PC-9 (cell line): ENCODE results near the gene HCN1. TPM values are rescaled to one million over a fixed set of nuclear protein-coding genes. Genes with fewer than 3 reads are reported as not detected.

Source experiments
- BruUV-seq: library from RNA; stranded (reverse); fragments of 400-500 nt; replicated peaks from 2 replicates; lab custom pipeline; 2021; lab: Mats Ljungman, UMichigan
- CTCF ChIA-PET: fragments of 300-600 bp; sonication (Branson Sonifier 250); formaldehyde crosslinking; loops from one replicate; lab custom pipeline; 2022; ENCODE audit warnings: antibody characterized with exemption; lab: Charles Lee
- POLR2A ChIA-PET: fragments of 300-600 bp; sonication (Branson Sonifier 250); formaldehyde crosslinking; loops from one replicate; lab custom pipeline; 2022; ENCODE audit warnings: antibody characterized with exemption; ENCODE audit not compliant: unreplicated experiment; lab: Charles Lee
- DNase-seq, 2 experiments: peaks; one replicate each; pipeline versions ENCODE4 v3.0.0 to v3.0.0-alpha.2; 2015 to 2022; ENCODE audit warnings: mixed read lengths in 1 of 2
- H2AFZ ChIP-seq: fragments of 200-600 bp; sonication (generic); 2 replicates; pipeline ENCODE4 v1.8.1; 2017; ENCODE audit warnings: antibody characterized with exemption
- H3F3A ChIP-seq: fragments of 200-600 bp; sonication (generic); 2 replicates; pipeline ENCODE4 v1.8.1; 2017; ENCODE audit warnings: antibody characterized with exemption, mild to moderate bottlenecking, low read depth; ENCODE audit not compliant: insufficient read depth
- H3K27ac ChIP-seq: fragments of 200-600 bp; sonication (generic); 2 replicates; pipeline ENCODE4 v1.6.1; 2016; ENCODE audit warnings: mixed run types
- H3K27me3 ChIP-seq: fragments of 200-600 bp; sonication (generic); 2 replicates; pipeline ENCODE4 v1.6.1; 2016; ENCODE audit warnings: low read depth, mixed run types; ENCODE audit not compliant: insufficient read depth
- H3K36me3 ChIP-seq: fragments of 200-600 bp; sonication (generic); 2 replicates; pipeline ENCODE4 v1.6.1; 2016; ENCODE audit warnings: low read depth, mixed run types
- H3K4me1 ChIP-seq: fragments of 200-600 bp; sonication (generic); replicated peaks from 2 replicates; pipeline ENCODE4 v1.6.1; 2016; ENCODE audit warnings: mixed run types; ENCODE audit not compliant: insufficient read depth
- H3K4me2 ChIP-seq: fragments of 200-600 bp; sonication (generic); 2 replicates; pipeline ENCODE4 v1.6.1; 2017; ENCODE audit warnings: mixed run types
- H3K4me3 ChIP-seq: fragments of 200-600 bp; sonication (generic); 2 replicates; pipeline ENCODE4 v1.6.1; 2016; ENCODE audit warnings: mixed run types
- H3K79me2 ChIP-seq: fragments of 200-600 bp; sonication (generic); 2 replicates; pipeline ENCODE4 v1.6.1; 2017; ENCODE audit warnings: low read depth, mixed run types
- H3K9me2 ChIP-seq: fragments of 200-600 bp; sonication (generic); 2 replicates; pipeline ENCODE4 v1.8.1; 2017; ENCODE audit warnings: mild to moderate bottlenecking; ENCODE audit not compliant: insufficient read depth
- H3K9me3 ChIP-seq: fragments of 200-600 bp; sonication (generic); 2 replicates; pipeline ENCODE4 v1.8.1; 2016; ENCODE audit warnings: low read depth; ENCODE audit not compliant: insufficient read depth
- H4K20me1 ChIP-seq: fragments of 200-600 bp; sonication (generic); 2 replicates; pipeline ENCODE4 v1.8.1; 2017; ENCODE audit not compliant: insufficient read depth
- EZH2 ChIP-seq: fragments of 200-600 bp; sonication (generic); IDR thresholded peaks from 2 replicates; pipeline ENCODE4 v1.8.0; 2017; ENCODE audit warnings: antibody characterized with exemption, low read depth
- intact Hi-C: fragments of 100-400 bp; cut with micrococcal nuclease; formaldehyde crosslinking; loops from one replicate; pipeline ENCODE4 v1.10.0; 2022; ENCODE audit not compliant: unreplicated experiment
- total RNA-seq: library from RNA; stranded (reverse); gene quantifications from 2 replicates; pipeline ENCODE4 v1.2.3, GENCODE V29; 2021
- TF ChIP-seq, protein P1 (sequence below): fragments of 200-600 bp; sonication (generic); conservative IDR thresholded peaks from 2 replicates; pipeline ENCODE4 v1.6.1; 2017; ENCODE audit warnings: mixed run types, antibody characterized with exemption, mild to moderate bottlenecking, moderate library complexity

The HCN1 gene
- total RNA-seq, 1 experiment from 2014 or later = not detected

- no peak overlapping the region for H3K27ac ChIP-seq
- no TSS peak for BruUV-seq
- ChIA-PET CTCF (no interaction called here), POLR2A (no interaction called here)
- H4K20me1 ChIP-seq = no peaks in the 10 kb centered on the region
- H3K4me1 ChIP-seq = no peaks in the 10 kb centered on the region
- no peaks in the 10 kb centered on the region for H3K79me2 ChIP-seq
- no peaks in the 10 kb centered on the region for H3K36me3 ChIP-seq
- no peaks in the 10 kb centered on the region for H3F3A ChIP-seq
- intact Hi-C loops = no loop called here
- TF ChIP-seq, protein P1, sequence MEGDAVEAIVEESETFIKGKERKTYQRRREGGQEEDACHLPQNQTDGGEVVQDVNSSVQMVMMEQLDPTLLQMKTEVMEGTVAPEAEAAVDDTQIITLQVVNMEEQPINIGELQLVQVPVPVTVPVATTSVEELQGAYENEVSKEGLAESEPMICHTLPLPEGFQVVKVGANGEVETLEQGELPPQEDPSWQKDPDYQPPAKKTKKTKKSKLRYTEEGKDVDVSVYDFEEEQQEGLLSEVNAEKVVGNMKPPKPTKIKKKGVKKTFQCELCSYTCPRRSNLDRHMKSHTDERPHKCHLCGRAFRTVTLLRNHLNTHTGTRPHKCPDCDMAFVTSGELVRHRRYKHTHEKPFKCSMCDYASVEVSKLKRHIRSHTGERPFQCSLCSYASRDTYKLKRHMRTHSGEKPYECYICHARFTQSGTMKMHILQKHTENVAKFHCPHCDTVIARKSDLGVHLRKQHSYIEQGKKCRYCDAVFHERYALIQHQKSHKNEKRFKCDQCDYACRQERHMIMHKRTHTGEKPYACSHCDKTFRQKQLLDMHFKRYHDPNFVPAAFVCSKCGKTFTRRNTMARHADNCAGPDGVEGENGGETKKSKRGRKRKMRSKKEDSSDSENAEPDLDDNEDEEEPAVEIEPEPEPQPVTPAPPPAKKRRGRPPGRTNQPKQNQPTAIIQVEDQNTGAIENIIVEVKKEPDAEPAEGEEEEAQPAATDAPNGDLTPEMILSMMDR = no peak
- TF ChIP-seq EZH2 = no peak
- H3K9me3 ChIP-seq = no peaks in the 10 kb centered on the region
- no peak for DNase-seq
- H3K4me2 ChIP-seq = no peak overlapping the region
- no peaks in the 10 kb centered on the region for H3K27me3 ChIP-seq
- H2AFZ ChIP-seq = no peak overlapping the region
- no peak overlapping the region for H3K4me3 ChIP-seq
- no peaks in the 10 kb centered on the region for H3K9me2 ChIP-seq
Measured at GRCh38 chr5:45288746-45289145, 407.4 kb downstream of the HCN1 start.

DNA sequence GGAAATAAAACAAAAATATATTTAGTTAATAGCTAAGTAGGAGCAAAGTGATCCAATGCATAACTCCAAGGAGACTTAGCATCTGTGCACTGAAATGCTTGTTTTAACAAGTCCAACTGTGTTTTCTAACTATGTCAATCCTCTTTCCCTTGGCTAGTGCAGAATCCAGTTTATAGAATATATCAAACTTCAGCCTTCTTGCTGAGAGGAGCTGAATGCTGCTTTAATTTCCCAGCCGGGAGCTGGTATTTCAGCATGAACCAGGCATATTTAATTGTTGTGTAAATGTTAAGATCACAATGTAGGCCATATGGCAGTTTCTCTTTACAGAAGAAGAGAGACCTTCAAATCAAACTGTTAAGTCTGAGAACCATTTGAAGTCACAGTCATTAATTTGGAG, 411.7 kb downstream of the HCN1 start:
- BruUV-seq = no TSS peak

GRCh38 chr5:45281081-45281480, 415.1 kb downstream of the HCN1 start:
- no peaks in the 10 kb centered on the region for H3K79me2 ChIP-seq
- H4K20me1 ChIP-seq = no peaks in the 10 kb centered on the region
- BruUV-seq = no TSS peak

More for the DNA sequence above, 411.7 kb downstream of the HCN1 start:
- TF ChIP-seq, protein P1 = no peak
- no peak for TF ChIP-seq EZH2
- Histone ChIP-seq H3K36me3 (no peaks in the 10 kb centered on the region), H3K4me3 (no peak overlapping the region), H3K27ac (no peak overlapping the region), H3K79me2 (no peaks in the 10 kb centered on the region), H3K9me3 (no peaks in the 10 kb centered on the region), H3F3A (no peaks in the 10 kb centered on the region), H4K20me1 (no peaks in the 10 kb centered on the region), H3K9me2 (no peaks in the 10 kb centered on the region), H2AFZ (no peak overlapping the region), H3K4me1 (no peaks in the 10 kb centered on the region), H3K27me3 (no peaks in the 10 kb centered on the region), H3K4me2 (no peak overlapping the region)
- intact Hi-C loops = no loop called here
- DNase-seq = no peak
- POLR2A ChIA-PET = no interaction called here
- CTCF ChIA-PET = no interaction called here

More at GRCh38 chr5:45281081-45281480, 415.1 kb downstream of the HCN1 start:
- H3K27ac ChIP-seq = no peak overlapping the region
- H3K27me3 ChIP-seq = no peaks in the 10 kb centered on the region
- no peak overlapping the region for H2AFZ ChIP-seq
- no peaks in the 10 kb centered on the region for H3K9me2 ChIP-seq
- no peaks in the 10 kb centered on the region for H3K4me1 ChIP-seq
- no peaks in the 10 kb centered on the region for H3F3A ChIP-seq
- intact Hi-C loops = no loop called here
- H3K4me2 ChIP-seq = no peak overlapping the region
- TF ChIP-seq, protein P1 = no peak
- TF ChIP-seq EZH2 = no peak
- ChIA-PET CTCF (no interaction called here), POLR2A (no interaction called here)
- no peak for DNase-seq
- H3K9me3 ChIP-seq = no peaks in the 10 kb centered on the region
- no peak overlapping the region for H3K4me3 ChIP-seq
- no peaks in the 10 kb centered on the region for H3K36me3 ChIP-seq
